Suprapubic skin (tissue), 4 donors: ENCODE results near the gene BDNF.

Experiments used
- CTCF ChIP-seq, 2 donors: fragments of 200-600 bp in 1 of 2; fragments of 450-650 bp in 1 of 2; sonication (generic) in 1 of 2; IDR thresholded peaks; one replicate each; pipeline ENCODE4 v1.5.1; 2016 to 2019; ENCODE audit warnings: antibody characterized with exemption in 2 of 2, mild to moderate bottlenecking in 1 of 2, moderate library complexity in 1 of 2
- EP300 ChIP-seq: sonication (generic); formaldehyde crosslinking; IDR thresholded peaks from one replicate; pipeline ENCODE4 v1.6.1; 2017; ENCODE audit warnings: antibody characterized with exemption
- POLR2A ChIP-seq, 2 donors: fragments of 450-650 bp; IDR thresholded peaks; one replicate each; pipeline ENCODE4 v1.6.1; 2017; ENCODE audit warnings: antibody characterized with exemption in 2 of 2, mild to moderate bottlenecking in 2 of 2, moderate library complexity in 2 of 2
- POLR2AphosphoS5 ChIP-seq, 3 donors: sonication (generic); formaldehyde crosslinking; IDR thresholded peaks; one replicate each; pipeline ENCODE4 v1.6.1; 2017; ENCODE audit warnings: antibody characterized with exemption in 3 of 3

GRCh38 chr11:27619039-27619574 lies 81.1 kb downstream of the BDNF start:
- TF ChIP-seq CTCF (IDR thresholded peaks at IDR 0.05) (no peak), POLR2A (IDR thresholded peaks at IDR 0.05) (no peak), POLR2AphosphoS5 (IDR thresholded peaks at IDR 0.05) (no peak), EP300 (no peak)
